Suprapubic skin (tissue), 4 donors: ENCODE data around the gene CACNB3. TPM values are rescaled to one million over a fixed set of nuclear protein-coding genes. Genes with fewer than 3 reads are reported as not detected.
A peak's percentile ranks its signal among the peaks of the same experiment; 100 is the strongest.
"Not testable (repeated sequence)": the region's sequence is repeated elsewhere in the genome, so short reads cannot be mapped to it uniquely, and the experiment has no call there.

Source experiments
- DNase-seq, 2 donors: peaks; one replicate each; pipeline ENCODE4 v3.0.0-alpha.2; 2019; ENCODE audit warnings: low spot score in 2 of 2
- H3K27ac ChIP-seq: fragments of 200-600 bp; sonication (generic); one replicate; pipeline ENCODE4 v1.5.1; 2019
- H3K27me3 ChIP-seq: fragments of 200-600 bp; sonication (generic); one replicate; pipeline ENCODE4 v1.5.1; 2019
- H3K36me3 ChIP-seq: fragments of 200-600 bp; sonication (generic); one replicate; pipeline ENCODE4 v1.5.1; 2019
- H3K4me1 ChIP-seq: fragments of 200-600 bp; sonication (generic); one replicate; pipeline ENCODE4 v1.5.1; 2019
- H3K4me3 ChIP-seq: fragments of 200-600 bp; sonication (generic); one replicate; pipeline ENCODE4 v1.5.1; 2019; ENCODE audit warnings: mild to moderate bottlenecking
- H3K9me3 ChIP-seq: fragments of 200-600 bp; sonication (generic); one replicate; pipeline ENCODE4 v1.5.1; 2019
- EP300 ChIP-seq: sonication (generic); formaldehyde crosslinking; IDR thresholded peaks from one replicate; pipeline ENCODE4 v1.6.1; 2017; ENCODE audit warnings: antibody characterized with exemption
- POLR2A ChIP-seq, 2 donors: fragments of 450-650 bp; IDR thresholded peaks; one replicate each; pipeline ENCODE4 v1.6.1; 2017; ENCODE audit warnings: antibody characterized with exemption in 2 of 2, mild to moderate bottlenecking in 2 of 2, moderate library complexity in 2 of 2
- POLR2AphosphoS5 ChIP-seq, 3 donors: sonication (generic); formaldehyde crosslinking; IDR thresholded peaks; one replicate each; pipeline ENCODE4 v1.6.1; 2017; ENCODE audit warnings: antibody characterized with exemption in 3 of 3
- WGBS: methylation state at CpG from one replicate; pipeline ENCODE4 v1.1.5; 2018; 5-methylcytosine and 5-hydroxymethylcytosine counted together
- total RNA-seq, 4 donors: library from RNA; depleted of rRNA; stranded (reverse); fragments of >200 nt; gene quantifications; one replicate each; pipeline ENCODE4 v1.1.0, GENCODE V29; 2016
- TF ChIP-seq, protein P1 (sequence below), 2 donors: fragments of 200-600 bp in 1 of 2; fragments of 450-650 bp in 1 of 2; sonication (generic) in 1 of 2; IDR thresholded peaks; one replicate each; pipeline ENCODE4 v1.5.1; 2016 to 2019; ENCODE audit warnings: antibody characterized with exemption in 2 of 2, mild to moderate bottlenecking in 1 of 2, moderate library complexity in 1 of 2

Gene CACNB3
- total RNA-seq, 4 donors from 2014 or later: 12.3 to 27.8 (median 17.3) TPM

DNA sequence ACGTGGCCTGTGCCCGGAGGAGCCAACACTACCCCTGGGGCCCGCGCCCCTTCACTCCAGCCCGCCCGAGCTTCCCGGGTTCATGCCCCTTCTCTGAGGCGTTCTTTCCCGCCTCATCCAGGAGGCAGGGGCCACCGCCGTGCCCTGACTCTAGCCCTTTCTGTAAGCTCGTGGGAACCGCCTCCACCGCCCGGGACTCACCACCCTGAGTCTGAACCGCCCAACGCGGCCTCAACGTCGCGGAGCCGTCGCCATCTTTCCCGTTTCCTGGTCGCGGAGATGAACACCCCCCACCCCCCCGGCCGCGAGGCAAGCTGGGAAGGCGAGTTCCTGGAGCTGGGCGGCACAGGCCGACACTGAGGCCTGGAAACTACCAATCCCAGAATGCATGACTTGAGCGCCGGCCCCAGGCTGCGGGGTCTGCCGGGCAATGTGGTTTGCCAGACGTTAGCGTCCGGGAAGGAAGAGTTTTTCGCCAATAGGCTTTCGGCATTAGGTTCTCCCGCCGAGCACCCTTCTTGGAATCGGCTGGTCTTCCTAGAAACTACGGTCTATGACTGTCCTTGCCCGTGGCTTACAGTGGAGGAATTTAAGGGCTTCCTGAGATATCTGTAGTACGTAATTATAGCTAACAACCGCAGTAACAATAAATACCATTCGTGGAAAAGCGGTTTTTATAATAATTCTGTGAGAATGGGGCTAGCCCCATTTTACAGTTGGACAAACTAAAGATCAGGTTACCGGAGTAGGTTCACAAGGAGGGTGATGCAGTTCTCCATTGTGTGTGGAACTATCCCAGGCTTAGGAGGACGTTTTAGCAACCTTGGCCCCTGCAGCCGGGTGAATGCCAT, 33.8 kb downstream of the CACNB3 start, which contains the start of gene DDX23:
Gene DDX23 (minus strand): TSS at position 281 of the 851 bp plus-strand sequence. CDS start 6,381 bp downstream, outside the sequence.
- Histone ChIP-seq H3K4me1 (peaks cover 30% of the 10 kb centered on the region), H3K4me3 (peak within 1 kb of the TSS; percentile 72), H3K27ac (peak within 1 kb of the TSS; percentile 85), H3K36me3 (no peaks in the 10 kb centered on the region), H3K27me3 (no peaks in the 10 kb centered on the region), H3K9me3 (no peaks in the 10 kb centered on the region)
- TF ChIP-seq, protein P1, sequence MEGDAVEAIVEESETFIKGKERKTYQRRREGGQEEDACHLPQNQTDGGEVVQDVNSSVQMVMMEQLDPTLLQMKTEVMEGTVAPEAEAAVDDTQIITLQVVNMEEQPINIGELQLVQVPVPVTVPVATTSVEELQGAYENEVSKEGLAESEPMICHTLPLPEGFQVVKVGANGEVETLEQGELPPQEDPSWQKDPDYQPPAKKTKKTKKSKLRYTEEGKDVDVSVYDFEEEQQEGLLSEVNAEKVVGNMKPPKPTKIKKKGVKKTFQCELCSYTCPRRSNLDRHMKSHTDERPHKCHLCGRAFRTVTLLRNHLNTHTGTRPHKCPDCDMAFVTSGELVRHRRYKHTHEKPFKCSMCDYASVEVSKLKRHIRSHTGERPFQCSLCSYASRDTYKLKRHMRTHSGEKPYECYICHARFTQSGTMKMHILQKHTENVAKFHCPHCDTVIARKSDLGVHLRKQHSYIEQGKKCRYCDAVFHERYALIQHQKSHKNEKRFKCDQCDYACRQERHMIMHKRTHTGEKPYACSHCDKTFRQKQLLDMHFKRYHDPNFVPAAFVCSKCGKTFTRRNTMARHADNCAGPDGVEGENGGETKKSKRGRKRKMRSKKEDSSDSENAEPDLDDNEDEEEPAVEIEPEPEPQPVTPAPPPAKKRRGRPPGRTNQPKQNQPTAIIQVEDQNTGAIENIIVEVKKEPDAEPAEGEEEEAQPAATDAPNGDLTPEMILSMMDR (IDR thresholded peaks at IDR 0.05): no peak
- TF ChIP-seq POLR2AphosphoS5 (IDR thresholded peaks at IDR 0.05): peak; percentile 9 to 70 (median 69)
- TF ChIP-seq EP300: no peak
- peak in 1 of 2 donors; percentile 61 for TF ChIP-seq POLR2A (IDR thresholded peaks at IDR 0.05)
- WGBS: 0% methylated on average over 38 of the region's 53 CpGs
- peak; percentile 96 to 97 for DNase-seq

DNA sequence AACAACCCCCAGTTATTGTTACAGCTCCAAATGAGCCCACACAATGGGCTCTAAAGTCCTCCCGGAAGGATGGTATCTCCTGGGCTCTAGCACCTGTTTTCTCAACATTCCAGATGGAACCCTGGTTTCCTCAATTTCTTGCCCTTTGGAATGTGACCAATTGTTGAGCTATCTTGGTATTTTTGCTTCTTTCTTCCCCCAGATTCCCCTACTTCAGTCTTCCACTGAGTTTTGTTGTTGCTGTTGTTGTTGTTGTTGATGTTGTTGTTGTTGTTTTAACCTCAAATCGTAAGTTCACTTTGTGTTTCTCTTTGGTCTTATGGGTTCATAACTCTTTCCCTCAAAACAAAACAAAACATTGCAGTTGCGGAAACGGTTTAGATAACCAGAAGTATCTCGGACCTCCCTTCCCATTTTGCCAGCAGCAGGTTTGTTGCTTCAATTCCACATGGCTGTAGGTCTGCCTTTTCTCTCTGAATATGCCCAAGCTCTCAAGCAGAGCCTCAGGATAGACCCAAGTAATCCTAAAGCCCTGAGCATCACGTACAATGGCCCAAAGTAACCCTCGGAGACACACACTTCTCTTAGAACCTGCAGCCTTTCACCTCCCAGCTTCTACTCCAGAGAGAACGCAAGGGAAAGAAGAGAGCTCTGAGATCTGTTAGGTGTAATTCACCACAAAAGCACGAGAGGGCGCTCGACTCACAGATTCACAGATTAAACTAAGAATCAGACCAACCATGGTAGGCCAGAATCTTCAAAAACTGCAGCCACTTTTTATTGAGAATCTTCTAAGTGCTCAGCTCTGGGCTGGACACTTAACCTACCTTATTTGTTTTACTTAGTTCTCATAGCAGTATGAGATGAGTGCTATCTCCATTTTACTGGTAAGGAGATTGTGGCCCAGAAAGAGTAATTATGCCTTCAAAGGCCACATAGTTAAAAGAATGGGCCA, 34.7 kb downstream of the CACNB3 start:
- Histone ChIP-seq H3K4me1 (peaks cover 28% of the 10 kb centered on the region), H3K4me3 (peak overlapping the region; percentile 72), H3K36me3 (no peaks in the 10 kb centered on the region), H3K27me3 (no peaks in the 10 kb centered on the region), H3K27ac (peak overlapping the region; percentile 85), H3K9me3 (no peaks in the 10 kb centered on the region)
- TF ChIP-seq POLR2AphosphoS5 (IDR thresholded peaks at IDR 0.05) (no peak), POLR2A (IDR thresholded peaks at IDR 0.05) (no peak)
- TF ChIP-seq, protein P1 (IDR thresholded peaks at IDR 0.05): peak; percentile 79 to 98
- under 1% methylated on average over 11 of the region's 11 CpGs for WGBS
- peak; percentile 91 to 94 for DNase-seq

DNA sequence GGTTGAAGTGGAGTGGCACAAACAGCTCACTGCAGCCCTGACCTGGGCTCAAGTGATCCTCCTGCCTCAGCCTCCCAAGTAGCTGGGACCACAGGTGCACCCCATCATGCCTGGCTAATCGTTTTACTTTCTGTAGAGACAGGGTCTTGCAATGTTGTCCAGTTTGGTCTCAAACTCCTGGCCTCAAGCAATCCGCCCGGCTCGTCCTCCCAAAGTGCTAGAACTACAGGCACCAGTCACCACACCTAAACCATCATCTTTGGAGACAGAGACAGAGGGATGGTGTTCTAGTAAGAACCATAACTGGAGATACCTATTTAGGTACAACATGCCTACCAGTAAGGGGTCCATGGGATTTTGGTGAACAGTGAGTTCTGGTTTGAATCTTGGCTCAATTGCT, 36.2 kb downstream of the CACNB3 start:
- Histone ChIP-seq H3K27me3 (no peaks in the 10 kb centered on the region), H3K9me3 (no peaks in the 10 kb centered on the region), H3K27ac (no peak overlapping the region), H3K4me3 (no peak overlapping the region), H3K4me1 (peaks cover 24% of the 10 kb centered on the region), H3K36me3 (no peaks in the 10 kb centered on the region)
- DNase-seq: no peak
- TF ChIP-seq, protein P1 (IDR thresholded peaks at IDR 0.05): no peak
- TF ChIP-seq EP300: no peak
- TF ChIP-seq POLR2AphosphoS5 (IDR thresholded peaks at IDR 0.05): no peak
- no peak for TF ChIP-seq POLR2A (IDR thresholded peaks at IDR 0.05)
- WGBS: 85% methylated on average over 4 of the region's 4 CpGs

DNA sequence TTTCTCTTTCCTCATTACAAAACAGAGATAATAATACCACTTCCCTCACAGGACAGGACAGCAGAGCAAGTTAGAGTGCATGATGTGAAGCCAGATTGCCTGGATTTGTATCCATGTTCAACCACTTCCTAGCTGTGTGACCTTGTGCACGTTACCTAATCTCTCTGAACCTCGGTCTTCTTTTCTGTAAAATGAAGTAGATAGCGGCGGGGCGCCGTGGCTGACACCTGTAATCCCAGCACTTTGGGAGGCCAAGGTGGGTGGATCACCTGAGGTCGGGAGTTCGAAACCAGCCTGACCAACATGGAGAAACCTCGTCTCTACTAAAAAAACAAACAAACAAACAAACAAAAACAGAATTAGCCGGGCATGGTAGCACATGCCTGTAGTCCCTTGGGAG, 36.6 kb downstream of the CACNB3 start:
- not testable (repeated sequence) for H3K27me3 ChIP-seq, H3K9me3 ChIP-seq, DNase-seq, H3K27ac ChIP-seq, H3K4me3 ChIP-seq, H3K36me3 ChIP-seq
- WGBS: 94% methylated on average over 10 of the region's 10 CpGs
- H3K4me1 ChIP-seq: peaks cover 24% of the 10 kb centered on the region

DNA sequence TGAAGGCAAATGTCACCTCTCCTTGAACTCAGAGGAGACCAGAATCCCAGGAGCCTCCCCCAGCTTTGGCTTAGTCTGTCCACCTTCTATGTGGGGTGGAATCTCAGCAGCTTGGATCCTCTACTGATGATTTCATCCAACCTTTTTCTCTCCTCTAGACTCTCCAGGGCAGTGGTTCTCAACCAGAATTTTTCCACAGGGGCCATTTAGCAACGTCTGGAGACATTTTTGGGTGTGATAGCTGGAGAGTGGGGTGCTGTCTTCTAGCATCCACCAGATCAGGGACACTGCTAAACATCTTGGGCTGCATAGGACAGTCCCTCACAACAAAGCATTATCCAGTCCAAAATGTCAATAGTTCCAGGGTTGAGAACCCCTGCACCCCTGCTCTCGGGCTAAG, 38.1 kb downstream of the CACNB3 start:
- Histone ChIP-seq H3K9me3 (no peaks in the 10 kb centered on the region), H3K27me3 (no peaks in the 10 kb centered on the region), H3K27ac (no peak overlapping the region), H3K4me3 (no peak overlapping the region), H3K4me1 (peaks cover 12% of the 10 kb centered on the region), H3K36me3 (no peaks in the 10 kb centered on the region)
- TF ChIP-seq EP300: no peak
- TF ChIP-seq, protein P1 (IDR thresholded peaks at IDR 0.05): no peak
- TF ChIP-seq POLR2A (IDR thresholded peaks at IDR 0.05): no peak
- TF ChIP-seq POLR2AphosphoS5 (IDR thresholded peaks at IDR 0.05): no peak
- 71% methylated on average over 2 of the region's 2 CpGs for WGBS
- DNase-seq: no peak
